GM12874 (cell line): ENCODE measurements around the gene ARHGAP11A.

ENCODE experiments used
- CTCF ChIP-seq: IDR thresholded peaks from 2 replicates; pipeline ENCODE4 v1.5.1; 2011; ENCODE audit warnings: low read depth, mild to moderate bottlenecking, control low read depth, low read length, moderate library complexity; ENCODE audit not compliant: insufficient read depth

Gene ARHGAP11A

GRCh38 chr15:32642667-32643435, 27.5 kb downstream of the ARHGAP11A start:
- TF ChIP-seq CTCF = no peak

DNA sequence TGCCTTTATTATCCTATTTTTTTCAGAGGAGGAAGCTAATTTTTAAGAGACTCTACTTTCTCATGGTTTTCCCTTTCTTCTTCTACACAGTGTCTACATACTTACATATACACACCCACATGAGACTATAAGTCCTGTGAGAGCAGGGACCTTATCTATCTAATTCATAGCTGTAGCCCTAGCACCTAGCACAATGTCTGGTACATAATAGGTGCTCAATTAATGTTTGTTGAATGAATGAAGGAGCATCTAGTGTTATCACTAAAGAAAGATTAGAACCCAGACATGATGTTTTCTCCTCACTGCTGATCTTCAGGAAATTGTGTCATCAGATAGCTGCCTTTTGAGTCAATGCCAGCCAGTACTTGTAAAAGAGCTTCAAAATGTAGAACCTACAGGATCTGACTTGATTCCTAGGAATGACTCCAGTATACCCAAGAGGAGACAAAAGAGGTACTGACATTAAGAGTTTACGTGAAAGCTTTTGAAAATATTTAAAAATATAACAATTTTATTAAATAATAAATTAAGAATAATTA, 28.7 kb downstream of the ARHGAP11A start:
- TF ChIP-seq CTCF = no peak

DNA sequence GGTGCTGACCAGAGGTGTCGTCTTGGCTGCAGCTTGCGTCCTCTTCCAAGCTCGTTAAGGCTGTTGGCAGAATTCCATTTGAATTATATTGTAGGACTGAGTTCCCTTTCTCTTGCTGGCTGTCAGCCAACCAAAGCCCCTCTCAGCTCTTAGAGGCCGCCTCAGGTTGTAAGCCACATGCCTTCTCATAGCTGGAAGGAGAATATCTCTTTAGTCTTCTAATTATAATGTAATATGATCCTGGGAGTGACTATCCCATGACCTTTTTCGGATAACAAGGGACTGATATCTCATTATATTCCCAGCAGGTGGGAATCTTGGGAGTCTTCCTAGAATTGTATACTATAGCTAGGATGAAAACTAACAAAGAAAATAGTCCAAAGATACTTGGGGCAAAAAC, 31.0 kb downstream of the ARHGAP11A start:
- TF ChIP-seq CTCF = no peak

DNA sequence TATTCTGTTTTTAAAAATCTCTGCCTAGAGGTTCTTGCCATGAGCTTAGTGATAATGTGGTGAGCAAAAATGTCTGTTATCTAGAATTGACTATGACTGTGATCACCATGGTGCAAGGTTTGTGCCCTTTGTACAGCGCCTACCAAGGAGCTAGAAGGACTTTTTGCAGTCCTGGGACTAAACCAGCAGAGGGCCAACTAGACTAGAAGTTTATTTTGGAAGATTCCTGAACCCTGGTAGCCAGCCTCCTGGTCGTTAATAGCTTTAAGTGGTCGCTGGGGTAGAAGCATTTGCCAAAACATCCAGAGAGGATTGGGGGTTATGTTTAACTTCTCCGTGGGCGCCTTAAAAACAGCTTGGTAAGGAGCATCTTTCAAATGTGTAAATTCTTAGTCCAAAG, 34.0 kb downstream of the ARHGAP11A start:
- TF ChIP-seq CTCF = peak; percentile 20; the same call in 1 of the 2 replicates

DNA sequence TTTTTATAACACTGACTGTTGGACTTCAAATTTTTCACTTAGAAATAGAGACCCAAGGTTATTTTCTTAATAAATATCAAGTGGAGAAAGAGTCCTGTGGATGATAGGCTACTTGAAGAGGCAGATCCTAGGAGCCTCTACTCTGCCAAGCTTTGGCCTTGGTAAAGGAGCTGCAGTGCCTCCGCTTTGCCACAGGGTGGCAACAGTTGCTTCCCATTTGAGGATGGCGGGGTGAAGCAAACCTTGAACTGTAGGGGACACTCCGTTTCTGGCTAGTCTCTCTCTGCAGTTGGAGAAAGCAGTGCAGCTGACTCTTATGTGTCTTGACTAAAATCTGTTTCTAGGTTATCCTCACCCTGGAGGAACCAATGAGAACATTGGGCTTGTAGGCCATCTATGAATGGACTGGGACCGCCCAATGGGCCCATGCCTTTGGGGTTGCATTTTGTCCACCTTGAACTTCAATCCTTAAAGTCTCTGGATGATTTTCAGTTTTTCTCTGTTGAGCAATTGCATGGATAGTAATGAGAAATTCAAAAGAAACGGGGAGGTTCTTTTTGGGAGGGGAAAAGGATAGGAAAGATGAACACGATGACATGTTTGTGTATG, 36.0 kb downstream of the ARHGAP11A start:
- TF ChIP-seq CTCF = peak; percentile 95

GRCh38 chr15:32652178-32652577, 36.9 kb downstream of the ARHGAP11A start:
- TF ChIP-seq CTCF = no peak

- no peak for TF ChIP-seq CTCF
These were observed 40.8 kb downstream of the ARHGAP11A start for GRCh38 chr15:32656091-32656490.
